ENCODE data around the gene TCERG1L.
A peak's percentile ranks its signal among the peaks of the same experiment; 100 is the strongest.

The TCERG1L gene

DNA sequence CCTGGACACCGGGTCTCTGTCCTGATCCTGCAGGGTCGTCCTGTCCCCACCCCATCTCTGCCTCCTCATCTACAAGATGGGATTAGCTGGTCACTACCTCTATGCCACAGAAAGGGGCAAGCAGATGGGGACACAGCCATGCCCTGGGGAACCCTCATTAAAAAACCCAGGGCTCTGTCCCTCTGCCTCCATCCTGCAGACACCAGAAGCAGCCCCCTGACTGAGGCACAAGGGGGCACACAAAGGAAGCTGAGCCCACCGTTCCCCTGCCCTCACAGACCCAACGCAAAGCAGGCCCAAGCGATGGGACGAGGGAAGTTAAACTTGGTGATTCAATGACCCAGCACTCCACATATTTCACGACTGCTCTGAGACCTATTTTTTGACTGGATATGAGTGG, 142.4 kb downstream of the TCERG1L start:
- Histone ChIP-seq H3K79me1 (ENCODE audit: low read depth, low read length) (no peaks in the 10 kb centered on the region), H3K4me3 (ENCODE audit: low read length in 2 of 2) (no peak overlapping the region), H3K18ac (ENCODE audit: low read length) (no peak overlapping the region), H3K9ac (ENCODE audit: low read depth, low read length, poor library complexity) (no peak overlapping the region), H2BK12ac (ENCODE audit: low read length) (no peak overlapping the region), H2BK5ac (ENCODE audit: low read length) (no peak overlapping the region), H2AFZ (ENCODE audit: low read length) (no peak overlapping the region), H3K14ac (ENCODE audit: low read length) (no peak overlapping the region), H3K9me3 (replicated peaks in 1 of 2; ENCODE audit: control insufficient read depth in 2 of 2, insufficient read depth in 1 of 2, low read depth in 1 of 2, low read length in 2 of 2) (no peaks in the 10 kb centered on the region), H4K8ac (ENCODE audit: low read depth, low read length) (no peak overlapping the region), H3K27me3 (ENCODE audit: control insufficient read depth in 3 of 3, insufficient read depth in 3 of 3, low read depth in 1 of 3, low read length in 3 of 3) (no peaks in the 10 kb centered on the region), H2BK15ac (ENCODE audit: low read length) (no peak overlapping the region), H3K4me1 (ENCODE audit: control insufficient read depth in 2 of 2, insufficient read depth in 1 of 2, low read depth in 1 of 2, low read length in 2 of 2) (peaks cover 0 to 4% of the 10 kb centered on the region in 2 donors), H3K27ac (replicated peaks; ENCODE audit: low read length) (no peak overlapping the region), H4K91ac (ENCODE audit: low read depth, low read length, poor library complexity) (no peak overlapping the region), H2BK120ac (ENCODE audit: low read depth, low read length) (no peak overlapping the region), H3K4me2 (ENCODE audit: insufficient read depth, low read length, poor library complexity, severe bottlenecking) (no peak overlapping the region), H3K4ac (ENCODE audit: low read length) (no peak overlapping the region), H2AK5ac (ENCODE audit: low read depth, low read length) (no peak overlapping the region), H3K36me3 (replicated peaks in 1 of 2; ENCODE audit: control insufficient read depth in 2 of 2, insufficient read depth in 2 of 2, low read length in 2 of 2) (no peaks in the 10 kb centered on the region), H3K23ac (ENCODE audit: low read depth, low read length, poor library complexity) (no peak overlapping the region)
- DNase-seq (ENCODE audit: low spot score) = no peak
- no CpG with 5 or more reads among the region's 7 CpGs for WGBS, 2 donors (ENCODE audit: extremely low coverage in 2 of 2, insufficient read length in 2 of 2, insufficient replicate concordance in 1 of 2)

DNA sequence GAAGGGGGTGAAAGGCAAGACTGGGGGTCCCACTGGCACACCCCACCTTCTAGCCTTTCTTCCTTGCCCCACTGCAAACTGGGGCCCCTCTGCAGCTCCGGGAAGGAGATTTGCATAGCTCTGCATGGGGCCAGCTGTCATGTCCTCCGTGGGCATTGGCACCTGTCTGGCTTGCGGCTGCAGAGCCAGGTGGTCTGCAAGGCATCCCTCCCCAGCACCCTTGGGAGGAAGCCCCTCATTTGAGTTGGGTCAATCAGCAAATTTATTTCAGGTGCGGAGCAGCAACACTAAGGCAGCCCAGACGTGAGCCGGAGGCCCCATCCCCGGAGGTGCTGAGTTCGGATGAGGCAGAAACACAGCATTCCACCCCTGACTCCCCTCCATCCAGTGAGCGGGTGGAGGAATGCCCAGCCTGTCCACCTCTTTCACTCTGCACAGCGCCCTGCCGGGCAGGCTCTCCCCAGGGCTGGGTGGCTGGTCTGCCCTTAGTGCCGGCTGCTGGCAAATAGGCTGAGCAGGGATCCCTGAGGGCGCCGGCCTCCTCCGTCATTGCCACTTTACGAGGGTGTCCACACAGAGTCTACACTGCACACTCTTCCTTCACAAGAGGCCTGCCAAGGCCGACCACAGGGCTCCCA, 143.2 kb downstream of the TCERG1L start:
- Histone ChIP-seq H3K4me3 (ENCODE audit: low read length in 2 of 2) (no peak overlapping the region), H2AFZ (ENCODE audit: low read length) (no peak overlapping the region), H3K18ac (ENCODE audit: low read length) (peak overlapping the region; percentile 23), H2BK5ac (ENCODE audit: low read length) (no peak overlapping the region), H3K9ac (ENCODE audit: low read depth, low read length, poor library complexity) (no peak overlapping the region), H3K23ac (ENCODE audit: low read depth, low read length, poor library complexity) (no peak overlapping the region), H3K9me3 (replicated peaks in 1 of 2; ENCODE audit: control insufficient read depth in 2 of 2, insufficient read depth in 1 of 2, low read depth in 1 of 2, low read length in 2 of 2) (no peaks in the 10 kb centered on the region), H3K27ac (replicated peaks; ENCODE audit: low read length) (no peak overlapping the region), H2AK5ac (ENCODE audit: low read depth, low read length) (no peak overlapping the region), H4K91ac (ENCODE audit: low read depth, low read length, poor library complexity) (no peak overlapping the region), H3K36me3 (replicated peaks in 1 of 2; ENCODE audit: control insufficient read depth in 2 of 2, insufficient read depth in 2 of 2, low read length in 2 of 2) (no peaks in the 10 kb centered on the region), H3K4ac (ENCODE audit: low read length) (no peak overlapping the region), H3K14ac (ENCODE audit: low read length) (no peak overlapping the region), H3K4me1 (ENCODE audit: control insufficient read depth in 2 of 2, insufficient read depth in 1 of 2, low read depth in 1 of 2, low read length in 2 of 2) (peaks cover 0 to 4% of the 10 kb centered on the region in 2 donors), H3K79me1 (ENCODE audit: low read depth, low read length) (no peaks in the 10 kb centered on the region), H2BK120ac (ENCODE audit: low read depth, low read length) (no peak overlapping the region), H2BK15ac (ENCODE audit: low read length) (no peak overlapping the region), H4K8ac (ENCODE audit: low read depth, low read length) (no peak overlapping the region), H3K4me2 (ENCODE audit: insufficient read depth, low read length, poor library complexity, severe bottlenecking) (no peak overlapping the region), H3K27me3 (ENCODE audit: control insufficient read depth in 3 of 3, insufficient read depth in 3 of 3, low read depth in 1 of 3, low read length in 3 of 3) (no peaks in the 10 kb centered on the region), H2BK12ac (ENCODE audit: low read length) (peak overlapping the region; percentile 43)
- DNase-seq (ENCODE audit: low spot score) = no peak
- WGBS, 2 donors (ENCODE audit: extremely low coverage in 2 of 2, insufficient read length in 2 of 2, insufficient replicate concordance in 1 of 2) = no CpG with 5 or more reads among the region's 17 CpGs

- Histone ChIP-seq H3K9me3 (replicated peaks in 1 of 2; ENCODE audit: control insufficient read depth in 2 of 2, insufficient read depth in 1 of 2, low read depth in 1 of 2, low read length in 2 of 2) (no peaks in the 10 kb centered on the region), H3K27me3 (ENCODE audit: control insufficient read depth in 3 of 3, insufficient read depth in 3 of 3, low read depth in 1 of 3, low read length in 3 of 3) (no peaks in the 10 kb centered on the region), H4K91ac (ENCODE audit: low read depth, low read length, poor library complexity) (no peak overlapping the region), H3K18ac (ENCODE audit: low read length) (peak overlapping the region; percentile 68), H2BK120ac (ENCODE audit: low read depth, low read length) (no peak overlapping the region), H3K14ac (ENCODE audit: low read length) (no peak overlapping the region), H2BK5ac (ENCODE audit: low read length) (no peak overlapping the region), H3K79me1 (ENCODE audit: low read depth, low read length) (no peaks in the 10 kb centered on the region), H3K4me2 (ENCODE audit: insufficient read depth, low read length, poor library complexity, severe bottlenecking) (no peak overlapping the region), H3K4me3 (ENCODE audit: low read length in 2 of 2) (no peak overlapping the region), H3K36me3 (replicated peaks in 1 of 2; ENCODE audit: control insufficient read depth in 2 of 2, insufficient read depth in 2 of 2, low read length in 2 of 2) (no peaks in the 10 kb centered on the region), H2AFZ (ENCODE audit: low read length) (no peak overlapping the region), H2AK5ac (ENCODE audit: low read depth, low read length) (peak overlapping the region; percentile 46), H4K8ac (ENCODE audit: low read depth, low read length) (no peak overlapping the region), H3K9ac (ENCODE audit: low read depth, low read length, poor library complexity) (peak overlapping the region; percentile 54), H2BK12ac (ENCODE audit: low read length) (no peak overlapping the region), H3K4me1 (ENCODE audit: control insufficient read depth in 2 of 2, insufficient read depth in 1 of 2, low read depth in 1 of 2, low read length in 2 of 2) (peaks cover 0 to 4% of the 10 kb centered on the region in 2 donors), H3K27ac (replicated peaks; ENCODE audit: low read length) (no peak overlapping the region), H2BK15ac (ENCODE audit: low read length) (no peak overlapping the region), H3K4ac (ENCODE audit: low read length) (no peak overlapping the region), H3K23ac (ENCODE audit: low read depth, low read length, poor library complexity) (peak overlapping the region; percentile 70)
- no peak for DNase-seq (ENCODE audit: low spot score)
- no CpG with 5 or more reads among the region's 13 CpGs for WGBS, 2 donors (ENCODE audit: extremely low coverage in 2 of 2, insufficient read length in 2 of 2, insufficient replicate concordance in 1 of 2)
Measured at GRCh38 chr10:131167036-131167860, 144.3 kb downstream of the TCERG1L start.

DNA sequence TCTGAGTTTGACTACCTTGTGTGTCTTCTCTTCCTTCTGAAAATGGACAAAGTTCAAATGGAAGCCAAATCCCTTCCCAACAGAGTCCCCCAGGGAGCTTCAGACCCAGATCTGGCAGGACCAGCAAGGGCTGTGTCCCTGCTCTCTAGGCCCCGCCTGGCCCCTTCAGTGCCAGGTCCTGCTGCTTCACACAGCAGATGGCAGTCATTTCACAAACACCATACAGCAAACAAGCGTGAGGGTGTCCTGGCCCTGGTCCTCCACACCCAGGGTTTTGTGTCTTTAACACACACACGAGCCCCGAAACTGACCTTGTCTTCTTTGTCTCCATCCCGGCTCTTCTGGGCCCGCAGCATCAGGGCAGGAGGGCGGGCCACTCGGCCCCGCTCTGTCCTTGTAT, 145.0 kb downstream of the TCERG1L start:
- Histone ChIP-seq H2BK12ac (ENCODE audit: low read length) (no peak overlapping the region), H3K27me3 (ENCODE audit: control insufficient read depth in 3 of 3, insufficient read depth in 3 of 3, low read depth in 1 of 3, low read length in 3 of 3) (no peaks in the 10 kb centered on the region), H2BK15ac (ENCODE audit: low read length) (no peak overlapping the region), H3K18ac (ENCODE audit: low read length) (peak overlapping the region; percentile 65), H3K4me3 (ENCODE audit: low read length in 2 of 2) (peak overlapping the region in 1 of 2 donors; percentile 49), H2BK5ac (ENCODE audit: low read length) (no peak overlapping the region), H3K79me1 (ENCODE audit: low read depth, low read length) (no peaks in the 10 kb centered on the region), H3K27ac (replicated peaks; ENCODE audit: low read length) (no peak overlapping the region), H2AFZ (ENCODE audit: low read length) (no peak overlapping the region), H2AK5ac (ENCODE audit: low read depth, low read length) (no peak overlapping the region), H4K91ac (ENCODE audit: low read depth, low read length, poor library complexity) (no peak overlapping the region), H3K9me3 (replicated peaks in 1 of 2; ENCODE audit: control insufficient read depth in 2 of 2, insufficient read depth in 1 of 2, low read depth in 1 of 2, low read length in 2 of 2) (no peaks in the 10 kb centered on the region), H2BK120ac (ENCODE audit: low read depth, low read length) (no peak overlapping the region), H3K36me3 (replicated peaks in 1 of 2; ENCODE audit: control insufficient read depth in 2 of 2, insufficient read depth in 2 of 2, low read length in 2 of 2) (no peaks in the 10 kb centered on the region), H3K23ac (ENCODE audit: low read depth, low read length, poor library complexity) (no peak overlapping the region), H3K4ac (ENCODE audit: low read length) (no peak overlapping the region), H3K4me1 (ENCODE audit: control insufficient read depth in 2 of 2, insufficient read depth in 1 of 2, low read depth in 1 of 2, low read length in 2 of 2) (peaks cover 0 to 4% of the 10 kb centered on the region in 2 donors), H4K8ac (ENCODE audit: low read depth, low read length) (no peak overlapping the region), H3K9ac (ENCODE audit: low read depth, low read length, poor library complexity) (no peak overlapping the region), H3K14ac (ENCODE audit: low read length) (peak overlapping the region; percentile 31), H3K4me2 (ENCODE audit: insufficient read depth, low read length, poor library complexity, severe bottlenecking) (no peak overlapping the region)
- DNase-seq (ENCODE audit: low spot score) = no peak
- WGBS, 2 donors (ENCODE audit: extremely low coverage in 2 of 2, insufficient read length in 2 of 2, insufficient replicate concordance in 1 of 2) = no CpG with 5 or more reads among the region's 9 CpGs

All from neuronal stem cell (in vitro differentiated cells).